ENCODE data around the gene GJA1. TPM values are rescaled to one million over a fixed set of nuclear protein-coding genes. Genes with fewer than 3 reads are reported as not detected.
"Not testable (repeated sequence)": the region's sequence is repeated elsewhere in the genome, so short reads cannot be mapped to it uniquely, and the experiment has no call there.

Gene GJA1
- polyA plus RNA-seq, 3 donors: not detected

DNA sequence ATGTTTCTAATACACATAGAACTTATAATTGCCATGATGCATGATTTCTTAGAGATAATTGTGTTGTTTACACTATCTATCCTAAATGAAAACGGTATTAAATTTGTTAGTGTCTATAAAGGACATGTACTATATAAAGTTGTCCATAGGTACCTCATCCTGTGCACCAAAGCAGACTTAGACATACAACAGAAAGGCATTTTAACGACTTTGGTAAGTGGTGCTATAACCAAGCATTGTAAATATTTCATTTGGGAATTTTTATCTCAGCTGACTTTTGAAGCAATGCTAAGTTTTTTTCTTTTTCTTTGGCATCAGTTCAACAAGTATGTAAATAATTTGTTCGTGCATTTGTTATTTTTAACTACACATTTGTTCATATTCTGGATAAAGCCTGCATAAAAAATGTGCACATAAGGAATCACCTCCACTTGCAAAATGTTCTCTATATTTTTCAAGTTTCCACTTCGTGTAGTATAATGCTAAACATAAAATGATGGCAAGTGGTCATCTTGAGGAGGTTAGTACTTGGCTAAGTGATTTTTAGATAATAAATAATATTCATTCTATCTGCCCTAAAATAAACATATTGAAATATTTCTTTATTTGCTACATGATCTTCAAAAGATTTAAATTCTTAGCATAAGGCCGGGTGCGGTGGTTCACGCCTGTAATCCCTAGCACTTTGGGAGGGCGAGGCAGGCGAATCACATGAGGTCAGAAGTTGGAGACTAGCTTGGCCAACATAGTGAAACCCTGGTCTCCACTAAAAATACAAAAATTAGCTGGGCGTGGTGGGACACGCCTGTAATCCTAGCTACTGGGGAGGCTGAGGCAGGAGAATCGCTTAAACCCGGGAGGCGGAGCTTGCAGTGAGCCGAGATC lies 6.3 kb upstream of the GJA1 start:
- Mint-ChIP-seq H3K36me3 (no peaks in the 10 kb centered on the region), H3K9me3 (no peaks in the 10 kb centered on the region), H3K4me3 (no peak overlapping the region), H3K27ac (no peak overlapping the region), H3K4me1 (no peaks in the 10 kb centered on the region), H3K27me3 (ENCODE audit: low read depth in 3 of 3) (peaks cover 0 to 1% (median 0%) of the 10 kb centered on the region in 3 donors)
- Histone ChIP-seq H3K9ac (ENCODE audit: insufficient read depth, low read length, poor library complexity, severe bottlenecking) (no peak overlapping the region), H2AFZ (ENCODE audit: insufficient read depth, low read depth, low read length, poor library complexity, severe bottlenecking) (no peak overlapping the region), H4K20me1 (ENCODE audit: insufficient read depth, low read length) (no peaks in the 10 kb centered on the region), H3K27me3 (ENCODE audit: control insufficient read depth in 2 of 2, insufficient read depth in 2 of 2, low read length in 2 of 2) (no peaks in the 10 kb centered on the region), H3K27ac (ENCODE audit: low read depth in 1 of 2, low read length in 2 of 2) (no peak overlapping the region), H3K4me2 (replicated peaks; ENCODE audit: extremely low read depth, low read length, poor library complexity, severe bottlenecking) (no peak overlapping the region), H3K4me1 (ENCODE audit: control insufficient read depth in 1 of 2, insufficient read depth in 2 of 2, low read length in 2 of 2) (no peaks in the 10 kb centered on the region), H3K36me3 (replicated peaks in 1 of 2; ENCODE audit: control insufficient read depth in 1 of 2, insufficient read depth in 2 of 2, low read length in 2 of 2) (no peaks in the 10 kb centered on the region), H3K4me3 (replicated peaks in 1 of 3; ENCODE audit: low read depth in 2 of 3, low read length in 3 of 3) (no peak overlapping the region), H3K9me3 (replicated peaks in 1 of 2; ENCODE audit: control insufficient read depth in 1 of 2, insufficient read depth in 1 of 2, low read length in 2 of 2) (no peaks in the 10 kb centered on the region), H3K79me2 (ENCODE audit: insufficient read depth, low read length) (no peaks in the 10 kb centered on the region)
- intact Hi-C loops (cut with micrococcal nuclease): no loop called here
- no peak for TF ChIP-seq CTCF (IDR thresholded peaks at IDR 0.05)
- WGBS (ENCODE audit: insufficient coverage): 99% methylated on average over 10 of the region's 15 CpGs
- DNase-seq: no peak

DNA sequence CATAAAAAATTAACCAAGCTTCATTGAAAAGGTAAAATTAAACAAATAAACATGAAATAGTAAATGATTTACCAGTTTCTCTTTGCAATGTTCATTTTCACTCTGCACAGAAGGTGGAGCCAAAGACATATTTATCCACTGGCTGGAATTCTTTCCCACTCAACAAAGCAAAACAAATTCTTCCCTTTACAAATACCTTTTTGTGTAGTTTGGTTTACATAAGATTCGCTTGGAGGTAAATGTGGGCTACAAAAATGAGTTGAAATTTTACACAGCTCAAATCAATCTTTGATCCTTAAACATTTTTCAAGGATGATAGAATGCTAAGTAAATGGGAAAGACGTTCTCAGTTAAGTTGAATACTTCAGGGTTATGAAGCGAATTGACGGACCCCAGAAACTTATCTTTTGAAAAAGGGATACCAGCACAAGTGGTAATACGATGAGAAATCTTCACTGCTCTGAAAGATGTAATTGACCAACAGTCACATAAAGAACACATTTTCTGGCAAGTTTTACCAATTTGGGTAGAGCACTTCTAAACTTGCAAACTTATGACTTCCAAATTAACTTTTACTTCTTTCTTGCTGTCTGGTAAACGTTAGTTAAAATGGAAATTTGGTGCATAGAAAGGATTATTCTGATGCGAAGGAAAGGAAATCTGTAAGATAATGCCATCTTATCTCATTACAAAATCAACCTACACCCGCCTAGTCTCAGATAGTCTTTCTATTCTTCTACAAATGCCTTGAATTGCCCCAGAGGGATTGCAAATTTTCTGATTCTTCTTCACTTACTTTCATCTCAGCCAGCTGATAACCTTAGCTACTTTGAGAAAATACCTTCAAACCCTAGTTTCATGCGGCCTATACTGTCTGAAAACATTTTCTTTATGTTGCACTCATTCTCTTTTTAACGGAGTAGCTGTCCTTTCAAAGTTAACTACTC lies 4.7 kb upstream of the GJA1 start:
- Histone ChIP-seq H3K9ac (ENCODE audit: insufficient read depth, low read length, poor library complexity, severe bottlenecking) (no peak overlapping the region), H3K4me3 (replicated peaks in 1 of 3; ENCODE audit: low read depth in 2 of 3, low read length in 3 of 3) (no peak overlapping the region), H3K4me2 (replicated peaks; ENCODE audit: extremely low read depth, low read length, poor library complexity, severe bottlenecking) (no peak overlapping the region), H3K27ac (ENCODE audit: low read depth in 1 of 2, low read length in 2 of 2) (no peak overlapping the region), H3K27me3 (ENCODE audit: control insufficient read depth in 2 of 2, insufficient read depth in 2 of 2, low read length in 2 of 2) (peaks cover 8 to 14% of the 10 kb centered on the region in 2 donors), H3K79me2 (ENCODE audit: insufficient read depth, low read length) (no peaks in the 10 kb centered on the region), H3K36me3 (replicated peaks in 1 of 2; ENCODE audit: control insufficient read depth in 1 of 2, insufficient read depth in 2 of 2, low read length in 2 of 2) (no peaks in the 10 kb centered on the region), H3K4me1 (ENCODE audit: control insufficient read depth in 1 of 2, insufficient read depth in 2 of 2, low read length in 2 of 2) (no peaks in the 10 kb centered on the region), H2AFZ (ENCODE audit: insufficient read depth, low read depth, low read length, poor library complexity, severe bottlenecking) (no peak overlapping the region), H3K9me3 (replicated peaks in 1 of 2; ENCODE audit: control insufficient read depth in 1 of 2, insufficient read depth in 1 of 2, low read length in 2 of 2) (no peaks in the 10 kb centered on the region), H4K20me1 (ENCODE audit: insufficient read depth, low read length) (no peaks in the 10 kb centered on the region)
- WGBS (ENCODE audit: insufficient coverage): 84% methylated on average over 3 of the region's 10 CpGs
- peaks cover 7 to 13% (median 8%) of the 10 kb centered on the region in 3 donors for H3K27me3 Mint-ChIP-seq (ENCODE audit: low read depth in 3 of 3)
- H3K4me1 Mint-ChIP-seq: no peaks in the 10 kb centered on the region
- intact Hi-C loops (cut with micrococcal nuclease): no loop called here
- H3K36me3 Mint-ChIP-seq: no peaks in the 10 kb centered on the region
- no peak overlapping the region for H3K4me3 Mint-ChIP-seq
- TF ChIP-seq CTCF (IDR thresholded peaks at IDR 0.05): no peak
- peaks cover 0 to 4% (median 0%) of the 10 kb centered on the region in 7 donors for H3K9me3 Mint-ChIP-seq
- no peak overlapping the region for H3K27ac Mint-ChIP-seq
- DNase-seq: no peak

GRCh38 chr6:121431776-121432175 lies 3.7 kb upstream of the GJA1 start:
- H3K4me1 ChIP-seq (ENCODE audit: control insufficient read depth in 1 of 2, insufficient read depth in 2 of 2, low read length in 2 of 2); intact Hi-C loops (cut with micrococcal nuclease); H2AFZ ChIP-seq (ENCODE audit: insufficient read depth, low read depth, low read length, poor library complexity, severe bottlenecking); H3K4me3 ChIP-seq (replicated peaks in 1 of 3; ENCODE audit: low read depth in 2 of 3, low read length in 3 of 3); DNase-seq; H3K79me2 ChIP-seq (ENCODE audit: insufficient read depth, low read length); H3K36me3 Mint-ChIP-seq; H3K9ac ChIP-seq (ENCODE audit: insufficient read depth, low read length, poor library complexity, severe bottlenecking); H4K20me1 ChIP-seq (ENCODE audit: insufficient read depth, low read length); H3K27ac ChIP-seq (ENCODE audit: low read depth in 1 of 2, low read length in 2 of 2); H3K9me3 ChIP-seq (replicated peaks in 1 of 2; ENCODE audit: control insufficient read depth in 1 of 2, insufficient read depth in 1 of 2, low read length in 2 of 2); H3K4me1 Mint-ChIP-seq; H3K9me3 Mint-ChIP-seq; H3K4me2 ChIP-seq (replicated peaks; ENCODE audit: extremely low read depth, low read length, poor library complexity, severe bottlenecking); H3K4me3 Mint-ChIP-seq; H3K36me3 ChIP-seq (replicated peaks in 1 of 2; ENCODE audit: control insufficient read depth in 1 of 2, insufficient read depth in 2 of 2, low read length in 2 of 2): not testable (repeated sequence)
- H3K27ac Mint-ChIP-seq: peak overlapping the region in 1 of 7 donors; percentile 15
- WGBS (ENCODE audit: insufficient coverage): 92% methylated on average over 4 of the region's 6 CpGs
- peaks cover 15 to 22% (median 17%) of the 10 kb centered on the region in 3 donors for H3K27me3 Mint-ChIP-seq (ENCODE audit: low read depth in 3 of 3)
- H3K27me3 ChIP-seq (ENCODE audit: control insufficient read depth in 2 of 2, insufficient read depth in 2 of 2, low read length in 2 of 2): peaks cover 18 to 23% of the 10 kb centered on the region in 2 donors
